AG04450 (cell line): ENCODE results near the gene NR2C2. TPM values are rescaled to one million over a fixed set of nuclear protein-coding genes. Genes with fewer than 3 reads are reported as not detected.

Source experiments
- CTCF ChIA-PET: fragments of 300-600, 350-600 bp; formaldehyde crosslinking; extraction: SDS; loops from one replicate; lab custom pipeline; 2022; ENCODE audit warnings: antibody characterized with exemption, inconsistent platforms; lab: Charles Lee
- POLR2A ChIA-PET: fragments of 350-600 bp; formaldehyde crosslinking; extraction: SDS; loops from one replicate; lab custom pipeline; 2021; ENCODE audit warnings: antibody characterized with exemption, inconsistent platforms; lab: Yijun Ruan, JAX
- DNase-seq: peaks from one replicate; pipeline ENCODE4 v3.0.0-alpha.2; 2011; ENCODE audit warnings: low read depth, low spot score
- H3K27ac ChIP-seq: one replicate; pipeline ENCODE4 v1.5.1; 2012; ENCODE audit warnings: low read depth, low read length, control low read depth
- H3K27me3 ChIP-seq: one replicate; pipeline ENCODE4 v1.6.0; 2012; ENCODE audit warnings: low read length; ENCODE audit not compliant: control insufficient read depth, insufficient read depth
- H3K4me3 ChIP-seq: 2 replicates; pipeline ENCODE4 v1.5.1; 2011; ENCODE audit warnings: mild to moderate bottlenecking, low read depth, low read length, control low read depth
- H3K9me3 ChIP-seq: 2 replicates; pipeline ENCODE4 v1.5.1; 2012; ENCODE audit warnings: low read length; ENCODE audit not compliant: control insufficient read depth, insufficient read depth
- polyA plus RNA-seq: library from polyadenylated mRNA; depleted of rRNA; stranded (reverse); fragments of >200 nt; gene quantifications from 2 replicates; pipeline ENCODE4 v1.2.3, GENCODE V29; 2011
- TF ChIP-seq, protein P1 (sequence below): IDR thresholded peaks from 2 replicates; pipeline ENCODE4 v1.5.1; 2011; ENCODE audit warnings: low read depth, low read length, control low read depth, inconsistent platforms

The NR2C2 gene
- polyA plus RNA-seq, 1 experiment, result 16.1 TPM

- TF ChIP-seq, protein P1, sequence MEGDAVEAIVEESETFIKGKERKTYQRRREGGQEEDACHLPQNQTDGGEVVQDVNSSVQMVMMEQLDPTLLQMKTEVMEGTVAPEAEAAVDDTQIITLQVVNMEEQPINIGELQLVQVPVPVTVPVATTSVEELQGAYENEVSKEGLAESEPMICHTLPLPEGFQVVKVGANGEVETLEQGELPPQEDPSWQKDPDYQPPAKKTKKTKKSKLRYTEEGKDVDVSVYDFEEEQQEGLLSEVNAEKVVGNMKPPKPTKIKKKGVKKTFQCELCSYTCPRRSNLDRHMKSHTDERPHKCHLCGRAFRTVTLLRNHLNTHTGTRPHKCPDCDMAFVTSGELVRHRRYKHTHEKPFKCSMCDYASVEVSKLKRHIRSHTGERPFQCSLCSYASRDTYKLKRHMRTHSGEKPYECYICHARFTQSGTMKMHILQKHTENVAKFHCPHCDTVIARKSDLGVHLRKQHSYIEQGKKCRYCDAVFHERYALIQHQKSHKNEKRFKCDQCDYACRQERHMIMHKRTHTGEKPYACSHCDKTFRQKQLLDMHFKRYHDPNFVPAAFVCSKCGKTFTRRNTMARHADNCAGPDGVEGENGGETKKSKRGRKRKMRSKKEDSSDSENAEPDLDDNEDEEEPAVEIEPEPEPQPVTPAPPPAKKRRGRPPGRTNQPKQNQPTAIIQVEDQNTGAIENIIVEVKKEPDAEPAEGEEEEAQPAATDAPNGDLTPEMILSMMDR, result no peak
- no peak overlapping the region for H3K4me3 ChIP-seq
- CTCF ChIA-PET, result no interaction called here
- no peak for DNase-seq
- POLR2A ChIA-PET, result interaction anchor here (0.7 kb wide), 1 partner anchor 338 kb away, joined by 11 read pairs; no protein-coding TSS in a partner anchor
- H3K9me3 ChIP-seq, result no peaks in the 10 kb centered on the region
- H3K27me3 ChIP-seq, result no peaks in the 10 kb centered on the region
- H3K27ac ChIP-seq, result no peak overlapping the region
Measured at GRCh38 chr3:14988988-14989394, 41.6 kb downstream of the NR2C2 start.

- TF ChIP-seq, protein P1, result no peak
- ChIA-PET CTCF (no interaction called here), POLR2A (interaction anchor here (0.7 to 0.8 kb wide), 2 partner anchors 42 to 339 kb away, joined by 3 to 11 read pairs; no protein-coding TSS in a partner anchor)
- Histone ChIP-seq H3K27me3 (no peaks in the 10 kb centered on the region), H3K4me3 (no peak overlapping the region), H3K27ac (no peak overlapping the region), H3K9me3 (no peaks in the 10 kb centered on the region)
- DNase-seq, result no peak
Measured at GRCh38 chr3:14989943-14990779, 42.8 kb downstream of the NR2C2 start.

GRCh38 chr3:14990780-14991148, 43.4 kb downstream of the NR2C2 start:
- POLR2A ChIA-PET, result interaction anchor here (0.8 kb wide), 1 partner anchor 42 kb away, joined by 3 read pairs; no protein-coding TSS in a partner anchor

DNA sequence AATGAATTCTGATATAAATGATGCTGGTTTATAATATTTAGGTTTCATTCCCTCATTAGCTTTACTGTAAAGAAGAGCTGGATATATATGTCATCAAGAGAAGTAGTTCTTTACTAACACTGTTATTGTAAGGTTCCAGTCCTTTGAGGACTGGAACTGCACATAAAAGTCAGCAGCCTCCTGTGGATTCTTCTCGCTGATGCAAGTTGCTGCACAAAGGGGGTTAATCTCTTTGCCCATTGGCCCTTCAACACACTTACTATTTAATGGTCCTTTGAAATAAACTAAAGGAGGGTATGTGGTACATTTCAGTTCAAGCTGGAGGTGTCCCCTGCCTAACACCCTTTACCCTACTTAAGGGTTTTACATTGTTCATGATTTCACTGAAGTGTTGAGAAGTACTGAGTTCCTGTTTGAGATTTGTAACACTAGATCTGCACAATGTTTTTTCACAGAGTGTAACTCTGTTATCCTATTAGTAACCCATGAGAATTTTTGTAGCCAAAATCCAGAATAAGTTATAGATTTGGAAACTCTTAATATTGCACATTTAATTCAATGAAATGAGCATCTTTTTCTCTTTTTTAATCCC, 43.9 kb downstream of the NR2C2 start:
- no peak for DNase-seq
- H3K4me3 ChIP-seq, result no peak overlapping the region
- CTCF ChIA-PET, result interaction anchor here (0.6 kb wide), 1 partner anchor 1340 kb away, joined by 3 read pairs; no protein-coding TSS in a partner anchor
- no peak overlapping the region for H3K27ac ChIP-seq
- TF ChIP-seq, protein P1, result no peak
- H3K27me3 ChIP-seq, result no peaks in the 10 kb centered on the region
- POLR2A ChIA-PET, result interaction anchor here (0.8 kb wide), 1 partner anchor 43 kb away, joined by 3 read pairs; no protein-coding TSS in a partner anchor
- H3K9me3 ChIP-seq, result no peaks in the 10 kb centered on the region

More at GRCh38 chr3:14990780-14991148, 43.4 kb downstream of the NR2C2 start:
- CTCF ChIA-PET, result no interaction called here
- Histone ChIP-seq H3K9me3 (no peaks in the 10 kb centered on the region), H3K27me3 (no peaks in the 10 kb centered on the region), H3K4me3 (no peak overlapping the region), H3K27ac (no peak overlapping the region)
- TF ChIP-seq, protein P1, result no peak
- DNase-seq, result no peak
